ENCODE data around the gene SOX5.

DNA sequence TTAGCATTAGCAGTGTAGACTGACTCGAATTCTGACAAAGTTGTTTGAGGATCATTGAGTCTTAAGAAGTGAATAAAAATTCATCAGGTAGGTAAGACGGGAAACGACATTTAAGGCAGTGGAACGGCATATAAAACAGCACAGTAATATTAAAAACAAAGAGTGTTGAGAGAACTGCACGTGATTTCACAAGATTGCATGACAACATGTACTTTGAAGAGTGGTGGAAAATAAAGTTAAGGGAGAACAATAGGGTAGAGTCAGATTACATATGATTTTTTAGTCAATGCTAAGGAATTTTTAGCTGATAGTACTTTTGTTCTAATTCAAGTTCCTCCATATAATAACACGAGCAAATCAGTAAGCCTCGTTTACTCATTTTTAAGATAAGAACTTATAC lies 115.4 kb downstream of the SOX5 start:
- TF ChIP-seq EZH2 (IDR thresholded peaks at IDR 0.05; ENCODE audit: low read depth, unreplicated experiment) (no peak), CREB1 (CRISPR knock-in tag; IDR thresholded peaks at IDR 0.05; ENCODE audit: low read depth) (no peak), JUNB (IDR thresholded peaks at IDR 0.05; ENCODE audit: unreplicated experiment) (no peak)
- TF ChIP-seq, protein P1, sequence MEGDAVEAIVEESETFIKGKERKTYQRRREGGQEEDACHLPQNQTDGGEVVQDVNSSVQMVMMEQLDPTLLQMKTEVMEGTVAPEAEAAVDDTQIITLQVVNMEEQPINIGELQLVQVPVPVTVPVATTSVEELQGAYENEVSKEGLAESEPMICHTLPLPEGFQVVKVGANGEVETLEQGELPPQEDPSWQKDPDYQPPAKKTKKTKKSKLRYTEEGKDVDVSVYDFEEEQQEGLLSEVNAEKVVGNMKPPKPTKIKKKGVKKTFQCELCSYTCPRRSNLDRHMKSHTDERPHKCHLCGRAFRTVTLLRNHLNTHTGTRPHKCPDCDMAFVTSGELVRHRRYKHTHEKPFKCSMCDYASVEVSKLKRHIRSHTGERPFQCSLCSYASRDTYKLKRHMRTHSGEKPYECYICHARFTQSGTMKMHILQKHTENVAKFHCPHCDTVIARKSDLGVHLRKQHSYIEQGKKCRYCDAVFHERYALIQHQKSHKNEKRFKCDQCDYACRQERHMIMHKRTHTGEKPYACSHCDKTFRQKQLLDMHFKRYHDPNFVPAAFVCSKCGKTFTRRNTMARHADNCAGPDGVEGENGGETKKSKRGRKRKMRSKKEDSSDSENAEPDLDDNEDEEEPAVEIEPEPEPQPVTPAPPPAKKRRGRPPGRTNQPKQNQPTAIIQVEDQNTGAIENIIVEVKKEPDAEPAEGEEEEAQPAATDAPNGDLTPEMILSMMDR (conservative IDR thresholded peaks at IDR 0.05; ENCODE audit: low read depth in 2 of 2), result no peak
- TF ChIP-seq, protein P2, sequence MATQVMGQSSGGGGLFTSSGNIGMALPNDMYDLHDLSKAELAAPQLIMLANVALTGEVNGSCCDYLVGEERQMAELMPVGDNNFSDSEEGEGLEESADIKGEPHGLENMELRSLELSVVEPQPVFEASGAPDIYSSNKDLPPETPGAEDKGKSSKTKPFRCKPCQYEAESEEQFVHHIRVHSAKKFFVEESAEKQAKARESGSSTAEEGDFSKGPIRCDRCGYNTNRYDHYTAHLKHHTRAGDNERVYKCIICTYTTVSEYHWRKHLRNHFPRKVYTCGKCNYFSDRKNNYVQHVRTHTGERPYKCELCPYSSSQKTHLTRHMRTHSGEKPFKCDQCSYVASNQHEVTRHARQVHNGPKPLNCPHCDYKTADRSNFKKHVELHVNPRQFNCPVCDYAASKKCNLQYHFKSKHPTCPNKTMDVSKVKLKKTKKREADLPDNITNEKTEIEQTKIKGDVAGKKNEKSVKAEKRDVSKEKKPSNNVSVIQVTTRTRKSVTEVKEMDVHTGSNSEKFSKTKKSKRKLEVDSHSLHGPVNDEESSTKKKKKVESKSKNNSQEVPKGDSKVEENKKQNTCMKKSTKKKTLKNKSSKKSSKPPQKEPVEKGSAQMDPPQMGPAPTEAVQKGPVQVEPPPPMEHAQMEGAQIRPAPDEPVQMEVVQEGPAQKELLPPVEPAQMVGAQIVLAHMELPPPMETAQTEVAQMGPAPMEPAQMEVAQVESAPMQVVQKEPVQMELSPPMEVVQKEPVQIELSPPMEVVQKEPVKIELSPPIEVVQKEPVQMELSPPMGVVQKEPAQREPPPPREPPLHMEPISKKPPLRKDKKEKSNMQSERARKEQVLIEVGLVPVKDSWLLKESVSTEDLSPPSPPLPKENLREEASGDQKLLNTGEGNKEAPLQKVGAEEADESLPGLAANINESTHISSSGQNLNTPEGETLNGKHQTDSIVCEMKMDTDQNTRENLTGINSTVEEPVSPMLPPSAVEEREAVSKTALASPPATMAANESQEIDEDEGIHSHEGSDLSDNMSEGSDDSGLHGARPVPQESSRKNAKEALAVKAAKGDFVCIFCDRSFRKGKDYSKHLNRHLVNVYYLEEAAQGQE (IDR thresholded peaks at IDR 0.05; ENCODE audit: unreplicated experiment), result no peak
